GM12874 (cell line): ENCODE data around the gene GFRA1.

ENCODE experiments used
- CTCF ChIP-seq: IDR thresholded peaks from 2 replicates; pipeline ENCODE4 v1.5.1; 2011; ENCODE audit warnings: low read depth, mild to moderate bottlenecking, control low read depth, low read length, moderate library complexity; ENCODE audit not compliant: insufficient read depth

Gene GFRA1

GRCh38 chr10:116221053-116221452, 52.0 kb downstream of the GFRA1 start:
- TF ChIP-seq CTCF, result no peak

- TF ChIP-seq CTCF, result no peak
Observed at GRCh38 chr10:116216676-116217075, 56.3 kb downstream of the GFRA1 start.

GRCh38 chr10:116215651-116216050, 57.4 kb downstream of the GFRA1 start:
- no peak for TF ChIP-seq CTCF

- no peak for TF ChIP-seq CTCF
Observed at GRCh38 chr10:116211682-116212081, 61.3 kb downstream of the GFRA1 start.

- TF ChIP-seq CTCF, result no peak
Observed at GRCh38 chr10:116210588-116211346, 62.2 kb downstream of the GFRA1 start.

GRCh38 chr10:116209781-116210180, 63.2 kb downstream of the GFRA1 start:
- TF ChIP-seq CTCF, result no peak

GRCh38 chr10:116208956-116209567, 63.9 kb downstream of the GFRA1 start:
- no peak for TF ChIP-seq CTCF
